ENCODE data around the gene PTGFRN. TPM values are rescaled to one million over a fixed set of nuclear protein-coding genes. Genes with fewer than 3 reads are reported as not detected.

Gene PTGFRN
- total and polyA plus RNA-seq, 5 donors = 100 to 247 (median 157) TPM

GRCh38 chr1:116945421-116945820 lies 35.7 kb downstream of the PTGFRN start:
- ATAC-seq (no peak), DNase-seq (no peak)
- no peak overlapping the region for H3K4me3 ChIP-seq (ENCODE audit: low read length)
- no peaks in the 10 kb centered on the region for H3K9me3 ChIP-seq (ENCODE audit: control insufficient read depth, low read length)
- no peaks in the 10 kb centered on the region for H3K27me3 ChIP-seq (ENCODE audit: control insufficient read depth, insufficient read depth)
- intact Hi-C loops (cut with DNase I) = no loop called here
- H3K27ac ChIP-seq (ENCODE audit: low read length) = no peak overlapping the region
- 65% methylated on average over 5 of the region's 5 CpGs for WGBS
- no peaks in the 10 kb centered on the region for H3K4me1 ChIP-seq (ENCODE audit: control insufficient read depth, insufficient read depth, low read length)

- Histone ChIP-seq H3K4me1 (ENCODE audit: control insufficient read depth, insufficient read depth, low read length) (no peaks in the 10 kb centered on the region), H3K4me3 (ENCODE audit: low read length) (no peak overlapping the region), H3K9me3 (ENCODE audit: control insufficient read depth, low read length) (no peaks in the 10 kb centered on the region), H3K27me3 (ENCODE audit: control insufficient read depth, insufficient read depth) (no peaks in the 10 kb centered on the region), H3K27ac (ENCODE audit: low read length) (no peak overlapping the region)
- 61% methylated on average over 1 of the region's 1 CpG for WGBS
- intact Hi-C loops (cut with DNase I) = no loop called here
- no peak for DNase-seq
- ATAC-seq = no peak
These were observed 36.3 kb downstream of the PTGFRN start for GRCh38 chr1:116945996-116946395.

- DNase-seq = no peak
- Histone ChIP-seq H3K9me3 (ENCODE audit: control insufficient read depth, low read length) (no peaks in the 10 kb centered on the region), H3K27ac (ENCODE audit: low read length) (no peak overlapping the region), H3K27me3 (ENCODE audit: control insufficient read depth, insufficient read depth) (no peaks in the 10 kb centered on the region), H3K4me1 (ENCODE audit: control insufficient read depth, insufficient read depth, low read length) (peaks cover 2% of the 10 kb centered on the region), H3K4me3 (ENCODE audit: low read length) (no peak overlapping the region)
- intact Hi-C loops (cut with DNase I) = no loop called here
- 45% methylated on average over 5 of the region's 5 CpGs for WGBS
- ATAC-seq = no peak
These were observed 37.6 kb downstream of the PTGFRN start for GRCh38 chr1:116947092-116947860.

- Histone ChIP-seq H3K4me1 (ENCODE audit: control insufficient read depth, insufficient read depth, low read length) (peaks cover 2% of the 10 kb centered on the region), H3K9me3 (ENCODE audit: control insufficient read depth, low read length) (no peaks in the 10 kb centered on the region), H3K4me3 (ENCODE audit: low read length) (no peak overlapping the region), H3K27me3 (ENCODE audit: control insufficient read depth, insufficient read depth) (no peaks in the 10 kb centered on the region), H3K27ac (ENCODE audit: low read length) (no peak overlapping the region)
- ATAC-seq = no peak
- peak in 1 of 3 donors; percentile 59 for DNase-seq
- WGBS = 65% methylated on average over 5 of the region's 5 CpGs
- intact Hi-C loops (cut with DNase I) = no loop called here
These were observed 38.3 kb downstream of the PTGFRN start for GRCh38 chr1:116948046-116948445.

- H3K4me1 ChIP-seq (ENCODE audit: control insufficient read depth, insufficient read depth, low read length) = peaks cover 2% of the 10 kb centered on the region
- H3K27ac ChIP-seq (ENCODE audit: low read length) = no peak overlapping the region
- DNase-seq = no peak
- WGBS = 99% methylated on average over 1 of the region's 1 CpG
- intact Hi-C loops (cut with DNase I) = no loop called here
- no peaks in the 10 kb centered on the region for H3K27me3 ChIP-seq (ENCODE audit: control insufficient read depth, insufficient read depth)
- H3K9me3 ChIP-seq (ENCODE audit: control insufficient read depth, low read length) = no peaks in the 10 kb centered on the region
- no peak for ATAC-seq
- H3K4me3 ChIP-seq (ENCODE audit: low read length) = no peak overlapping the region
These were observed 38.9 kb downstream of the PTGFRN start for GRCh38 chr1:116948642-116949041.

GRCh38 chr1:116949213-116949985 lies 39.7 kb downstream of the PTGFRN start:
- DNase-seq = peak in 1 of 3 donors; percentile 62
- Histone ChIP-seq H3K9me3 (ENCODE audit: control insufficient read depth, low read length) (no peaks in the 10 kb centered on the region), H3K4me3 (ENCODE audit: low read length) (no peak overlapping the region), H3K27me3 (ENCODE audit: control insufficient read depth, insufficient read depth) (no peaks in the 10 kb centered on the region), H3K4me1 (ENCODE audit: control insufficient read depth, insufficient read depth, low read length) (peaks cover 2% of the 10 kb centered on the region), H3K27ac (ENCODE audit: low read length) (peak overlapping the region; percentile 24)
- WGBS = 80% methylated on average over 21 of the region's 21 CpGs
- intact Hi-C loops (cut with DNase I) = no loop called here
- peak in 1 of 2 donors; percentile 4 for ATAC-seq

- peaks cover 2% of the 10 kb centered on the region for H3K4me1 ChIP-seq (ENCODE audit: control insufficient read depth, insufficient read depth, low read length)
- peak in 1 of 3 donors; percentile 53 for DNase-seq
These were observed 40.9 kb downstream of the PTGFRN start for GRCh38 chr1:116950517-116951199.

GRCh38 chr1:116951200-116951935 lies 41.7 kb downstream of the PTGFRN start:
- DNase-seq = peak; percentile 67 to 74 (median 73)
- Histone ChIP-seq H3K27ac (ENCODE audit: low read length) (peak overlapping the region; percentile 97), H3K4me3 (ENCODE audit: low read length) (no peak overlapping the region), H3K4me1 (ENCODE audit: control insufficient read depth, insufficient read depth, low read length) (peaks cover 2% of the 10 kb centered on the region), H3K9me3 (ENCODE audit: control insufficient read depth, low read length) (no peaks in the 10 kb centered on the region), H3K27me3 (ENCODE audit: control insufficient read depth, insufficient read depth) (no peaks in the 10 kb centered on the region)
- 53% methylated on average over 10 of the region's 10 CpGs for WGBS
- peak; percentile 47 to 65 for ATAC-seq
- intact Hi-C loops (cut with DNase I) = loop anchor here in 1 of 4 donors (5.0 kb wide), 1 partner anchor 36 kb away; no protein-coding TSS in a partner anchor

More at GRCh38 chr1:116950517-116951199, 40.9 kb downstream of the PTGFRN start:
- WGBS = 24% methylated on average over 13 of the region's 13 CpGs
- Histone ChIP-seq H3K27ac (ENCODE audit: low read length) (peak overlapping the region; percentile 97), H3K4me3 (ENCODE audit: low read length) (no peak overlapping the region), H3K27me3 (ENCODE audit: control insufficient read depth, insufficient read depth) (no peaks in the 10 kb centered on the region), H3K9me3 (ENCODE audit: control insufficient read depth, low read length) (no peaks in the 10 kb centered on the region)
- peak; percentile 68 to 76 for ATAC-seq
- intact Hi-C loops (cut with DNase I) = loop anchor here in 1 of 4 donors (5.0 kb wide), 1 partner anchor 37 kb away; no protein-coding TSS in a partner anchor

GRCh38 chr1:116952738-116953275 lies 43.1 kb downstream of the PTGFRN start:
- Histone ChIP-seq H3K4me3 (ENCODE audit: low read length) (no peak overlapping the region), H3K27ac (ENCODE audit: low read length) (no peak overlapping the region), H3K4me1 (ENCODE audit: control insufficient read depth, insufficient read depth, low read length) (peaks cover 2% of the 10 kb centered on the region), H3K27me3 (ENCODE audit: control insufficient read depth, insufficient read depth) (no peaks in the 10 kb centered on the region), H3K9me3 (ENCODE audit: control insufficient read depth, low read length) (no peaks in the 10 kb centered on the region)
- 84% methylated on average over 2 of the region's 2 CpGs for WGBS
- intact Hi-C loops (cut with DNase I) = loop anchor here in 1 of 4 donors (5.0 kb wide), 1 partner anchor 34 kb away; no protein-coding TSS in a partner anchor
- DNase-seq = no peak
- no peak for ATAC-seq

GRCh38 chr1:116954440-116954839 lies 44.7 kb downstream of the PTGFRN start:
- DNase-seq (peak; percentile 48 to 84 (median 67)), ATAC-seq (peak; percentile 64 to 85)
- intact Hi-C loops (cut with DNase I) = loop anchor here in 1 of 4 donors (5.0 kb wide), 1 partner anchor 33 kb away; no protein-coding TSS in a partner anchor
- H3K4me1 ChIP-seq (ENCODE audit: control insufficient read depth, insufficient read depth, low read length) = peaks cover 2% of the 10 kb centered on the region
- H3K27ac ChIP-seq (ENCODE audit: low read length) = no peak overlapping the region
- no peaks in the 10 kb centered on the region for H3K27me3 ChIP-seq (ENCODE audit: control insufficient read depth, insufficient read depth)
- WGBS = 46% methylated on average over 3 of the region's 3 CpGs
- no peak overlapping the region for H3K4me3 ChIP-seq (ENCODE audit: low read length)
- H3K9me3 ChIP-seq (ENCODE audit: control insufficient read depth, low read length) = no peaks in the 10 kb centered on the region
